CD4-positive, alpha-beta T cell treated with Interleukin-6 for 4 hours (primary cell): ENCODE results near the gene RARG.

ENCODE experiments used
- DNase-seq: peaks from one replicate; pipeline ENCODE4 v3.0.0-alpha.2; 2020; ENCODE audit warnings: mixed read lengths

The RARG gene

GRCh38 chr12:53231921-53232645, at the start of gene RARG:
TSS of gene RARG (minus strand) at chr12:53232209. CDS start at chr12:53227545, 4,664 bp downstream.
- peak; percentile 86 for DNase-seq

- no peak for DNase-seq
Measured at GRCh38 chr12:53279888-53280498, 48.0 kb upstream of the RARG start.

GRCh38 chr12:53279283-53279869, 47.4 kb upstream of the RARG start:
- DNase-seq, result no peak

- DNase-seq, result no peak
Measured at GRCh38 chr12:53277981-53278380, 46.0 kb upstream of the RARG start.

GRCh38 chr12:53276511-53276910, 44.5 kb upstream of the RARG start:
- no peak for DNase-seq

GRCh38 chr12:53274445-53274844, 42.4 kb upstream of the RARG start:
- no peak for DNase-seq

GRCh38 chr12:53268630-53269562, 36.9 kb upstream of the RARG start:
- no peak for DNase-seq

- DNase-seq, result peak; percentile 84
Measured at GRCh38 chr12:53267999-53268629, 36.1 kb upstream of the RARG start, which contains the start of gene ESPL1. TSS of gene ESPL1 (plus strand) at chr12:53268299. CDS start at chr12:53268767, 468 bp downstream.

- peak; percentile 30 for DNase-seq
Measured at GRCh38 chr12:53267306-53267998, 35.4 kb upstream of the RARG start.

GRCh38 chr12:53265783-53266182, 33.8 kb upstream of the RARG start:
- no peak for DNase-seq

GRCh38 chr12:53259891-53260290, 27.9 kb upstream of the RARG start:
- DNase-seq, result no peak

- DNase-seq, result no peak
Measured at GRCh38 chr12:53258541-53259539, 26.8 kb upstream of the RARG start.

GRCh38 chr12:53255996-53256395, 24.0 kb upstream of the RARG start:
- DNase-seq, result no peak

GRCh38 chr12:53254816-53255545, 23.0 kb upstream of the RARG start:
- DNase-seq, result no peak

- DNase-seq, result no peak
Measured at GRCh38 chr12:53253298-53253697, 21.3 kb upstream of the RARG start.

- DNase-seq, result no peak
Measured at GRCh38 chr12:53252349-53252916, 20.4 kb upstream of the RARG start.

- DNase-seq, result peak; percentile 83
Measured at GRCh38 chr12:53251477-53252348, 19.7 kb upstream of the RARG start.

- DNase-seq, result no peak
Measured at GRCh38 chr12:53245286-53245685, 13.3 kb upstream of the RARG start.
